ENCODE results near the gene HNF4A. TPM values are rescaled to one million over a fixed set of nuclear protein-coding genes. Genes with fewer than 3 reads are reported as not detected.

HNF4A gene
- total RNA-seq, 2 donors from 2014 or later, result 56.3 to 58.0 TPM

GRCh38 chr20:44367746-44368145, 12.2 kb downstream of the HNF4A start:
- no peak for TF ChIP-seq CTCF (conservative IDR thresholded peaks at IDR 0.05)
- Mint-ChIP-seq H3K27ac (no peak overlapping the region), H3K27me3 (ENCODE audit: insufficient read depth) (no peaks in the 10 kb centered on the region)

GRCh38 chr20:44370639-44371218, 15.2 kb downstream of the HNF4A start:
- Mint-ChIP-seq H3K27me3 (ENCODE audit: insufficient read depth) (no peaks in the 10 kb centered on the region), H3K27ac (peak overlapping the region; percentile 93), H3K4me1 (peaks cover 27% of the 10 kb centered on the region), H3K9me3 (peaks cover 4% of the 10 kb centered on the region), H3K4me3 (no peak overlapping the region), H3K36me3 (ENCODE audit: low read depth) (peaks cover 9% of the 10 kb centered on the region)
- peak; percentile 84 for DNase-seq
- peak overlapping the region; percentile 55 for H3K9ac ChIP-seq (ENCODE audit: extremely low read depth, low read length, poor library complexity, severe bottlenecking)
- peaks cover 6% of the 10 kb centered on the region for H3K36me3 ChIP-seq (ENCODE audit: control insufficient read depth, insufficient read depth, low read length)
- 71 to 100% methylated on average over 1 to 9 of the region's 9 CpGs for WGBS, 2 experiments (ENCODE audit: insufficient coverage in 1 of 2, insufficient read length in 1 of 2)
- H3K4me1 ChIP-seq (ENCODE audit: control insufficient read depth, insufficient read depth, low read length), result peaks cover 9% of the 10 kb centered on the region
- H3K9me3 ChIP-seq (ENCODE audit: control insufficient read depth, low read length), result peaks cover 6% of the 10 kb centered on the region
- TF ChIP-seq CTCF (conservative IDR thresholded peaks at IDR 0.05), result no peak
- H3K27me3 ChIP-seq (ENCODE audit: control insufficient read depth, insufficient read depth, low read length, poor library complexity, severe bottlenecking), result no peaks in the 10 kb centered on the region
- H3K27ac ChIP-seq (ENCODE audit: low read depth, low read length), result peak overlapping the region; percentile 82
- H3K4me3 ChIP-seq (ENCODE audit: low read length), result no peak overlapping the region

More at GRCh38 chr20:44367746-44368145, 12.2 kb downstream of the HNF4A start:
- H3K9ac ChIP-seq (ENCODE audit: extremely low read depth, low read length, poor library complexity, severe bottlenecking), result no peak overlapping the region
- no peaks in the 10 kb centered on the region for H3K36me3 ChIP-seq (ENCODE audit: control insufficient read depth, insufficient read depth, low read length)
- no peak overlapping the region for H3K4me3 Mint-ChIP-seq
- WGBS, 2 experiments (ENCODE audit: insufficient coverage in 1 of 2, insufficient read length in 1 of 2), result 98 to 100% methylated on average over 1 to 6 of the region's 6 CpGs
- peaks cover 6% of the 10 kb centered on the region for H3K4me1 ChIP-seq (ENCODE audit: control insufficient read depth, insufficient read depth, low read length)
- no peak for DNase-seq
- peaks cover 18% of the 10 kb centered on the region for H3K4me1 Mint-ChIP-seq
- no peak overlapping the region for H3K27ac ChIP-seq (ENCODE audit: low read depth, low read length)
- H3K36me3 Mint-ChIP-seq (ENCODE audit: low read depth), result peaks cover 7% of the 10 kb centered on the region
- H3K9me3 Mint-ChIP-seq, result peaks cover 2% of the 10 kb centered on the region
- no peaks in the 10 kb centered on the region for H3K9me3 ChIP-seq (ENCODE audit: control insufficient read depth, low read length)
- H3K4me3 ChIP-seq (ENCODE audit: low read length), result no peak overlapping the region
- no peaks in the 10 kb centered on the region for H3K27me3 ChIP-seq (ENCODE audit: control insufficient read depth, insufficient read depth, low read length, poor library complexity, severe bottlenecking)

GRCh38 chr20:44382641-44383040, 27.1 kb downstream of the HNF4A start:
- DNase-seq, result no peak
- WGBS, 2 experiments (ENCODE audit: insufficient coverage in 1 of 2, insufficient read length in 1 of 2), result 83 to 87% methylated on average over 2 of the region's 2 CpGs
- Histone ChIP-seq H3K9ac (ENCODE audit: extremely low read depth, low read length, poor library complexity, severe bottlenecking) (no peak overlapping the region), H3K27ac (ENCODE audit: low read depth, low read length) (no peak overlapping the region), H3K27me3 (ENCODE audit: control insufficient read depth, insufficient read depth, low read length, poor library complexity, severe bottlenecking) (no peaks in the 10 kb centered on the region), H3K4me3 (ENCODE audit: low read length) (no peak overlapping the region), H3K9me3 (ENCODE audit: control insufficient read depth, low read length) (no peaks in the 10 kb centered on the region), H3K4me1 (ENCODE audit: control insufficient read depth, insufficient read depth, low read length) (no peaks in the 10 kb centered on the region), H3K36me3 (ENCODE audit: control insufficient read depth, insufficient read depth, low read length) (peaks cover 3% of the 10 kb centered on the region)
- no peaks in the 10 kb centered on the region for H3K9me3 Mint-ChIP-seq
- H3K27me3 Mint-ChIP-seq (ENCODE audit: insufficient read depth), result no peaks in the 10 kb centered on the region
- TF ChIP-seq CTCF (conservative IDR thresholded peaks at IDR 0.05), result no peak
- H3K27ac Mint-ChIP-seq, result no peak overlapping the region
- no peak overlapping the region for H3K4me3 Mint-ChIP-seq
- peaks cover 7% of the 10 kb centered on the region for H3K36me3 Mint-ChIP-seq (ENCODE audit: low read depth)
- H3K4me1 Mint-ChIP-seq, result peaks cover 3% of the 10 kb centered on the region
